GM18951 (cell line): Measurements from ENCODE around the gene NELFA.

Experiments used
- POLR2A ChIP-seq: IDR thresholded peaks from 4 replicates; pipeline ENCODE4 v1.6.1; 2011; ENCODE audit warnings: mild to moderate bottlenecking; ENCODE audit not compliant: insufficient read length, insufficient read depth; ENCODE audit errors: extremely low read depth
- in situ Hi-C: fragments of 300-500 bp; cut with MboI; formaldehyde crosslinking; loops from one replicate; pipeline ENCODE4 v1.12.0; 2022; ENCODE audit warnings: low sequenced_read_pairs, mixed read lengths, inconsistent platforms; ENCODE audit not compliant: unreplicated experiment

The NELFA gene

DNA sequence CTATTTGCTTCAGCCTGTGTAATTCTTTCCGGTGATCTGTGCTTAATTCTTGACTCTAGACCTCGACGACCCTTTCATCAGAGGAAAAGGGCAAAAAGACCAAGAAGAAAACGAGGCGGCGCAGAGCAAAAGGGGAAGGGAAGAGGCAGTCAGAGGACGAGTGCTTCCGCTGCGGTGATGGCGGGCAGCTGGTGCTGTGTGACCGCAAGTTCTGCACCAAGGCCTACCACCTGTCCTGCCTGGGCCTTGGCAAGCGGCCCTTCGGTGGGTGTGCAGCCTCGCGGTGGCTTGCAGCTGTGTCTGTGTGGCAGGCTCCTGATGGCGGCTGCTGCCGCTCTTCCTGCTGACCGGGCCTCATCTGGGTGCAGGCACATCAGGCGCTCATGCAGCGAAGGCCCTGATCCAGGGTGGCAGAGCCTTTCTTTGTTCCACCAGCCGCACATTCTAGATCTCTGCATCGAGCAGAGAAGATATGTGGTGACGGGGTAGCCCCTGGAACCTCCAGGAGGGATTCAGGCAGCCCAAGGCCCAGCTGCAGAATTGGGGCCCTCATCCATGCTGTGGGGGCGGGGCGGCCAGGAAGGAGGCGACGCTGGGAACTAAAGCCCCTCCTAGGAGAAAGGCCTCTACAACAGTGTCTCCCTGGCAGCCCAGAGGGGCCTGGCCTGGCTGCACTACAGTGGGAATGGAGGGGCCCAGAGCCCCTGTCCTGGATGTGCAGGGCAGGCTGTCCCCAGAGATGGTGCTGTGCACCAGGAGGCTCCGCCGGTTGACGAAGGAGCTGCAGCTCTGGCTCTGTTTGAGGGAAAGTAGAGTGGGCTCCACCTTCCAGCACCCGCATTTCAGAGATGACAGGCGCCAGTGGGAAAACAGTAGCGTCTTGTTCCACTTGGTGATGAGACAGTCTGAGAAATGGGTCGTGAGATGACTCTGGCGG is 32.1 kb downstream of the NELFA start:
- no peak for TF ChIP-seq POLR2A
- in situ Hi-C loops = no loop called here

DNA sequence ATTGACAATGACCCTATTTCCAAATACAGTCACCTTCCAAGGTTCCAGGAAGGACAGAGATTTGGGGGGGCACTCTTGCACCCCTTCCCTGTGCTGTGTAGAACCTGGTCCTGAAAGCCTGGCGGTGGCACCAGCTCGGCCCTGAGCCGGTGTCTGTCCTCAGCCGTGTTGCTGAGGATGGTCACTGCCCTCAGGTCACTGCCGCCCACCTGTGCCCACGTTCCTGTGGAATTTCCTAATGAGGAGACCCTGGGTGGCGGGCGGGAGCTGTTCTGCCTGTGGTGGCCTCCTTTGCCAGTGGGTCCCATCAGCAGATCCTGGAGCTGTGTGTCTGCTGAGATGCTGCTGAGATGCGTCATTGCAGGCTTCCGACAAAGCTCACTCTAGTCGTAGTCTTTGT is 32.9 kb downstream of the NELFA start:
- in situ Hi-C loops = no loop called here
- no peak for TF ChIP-seq POLR2A

DNA sequence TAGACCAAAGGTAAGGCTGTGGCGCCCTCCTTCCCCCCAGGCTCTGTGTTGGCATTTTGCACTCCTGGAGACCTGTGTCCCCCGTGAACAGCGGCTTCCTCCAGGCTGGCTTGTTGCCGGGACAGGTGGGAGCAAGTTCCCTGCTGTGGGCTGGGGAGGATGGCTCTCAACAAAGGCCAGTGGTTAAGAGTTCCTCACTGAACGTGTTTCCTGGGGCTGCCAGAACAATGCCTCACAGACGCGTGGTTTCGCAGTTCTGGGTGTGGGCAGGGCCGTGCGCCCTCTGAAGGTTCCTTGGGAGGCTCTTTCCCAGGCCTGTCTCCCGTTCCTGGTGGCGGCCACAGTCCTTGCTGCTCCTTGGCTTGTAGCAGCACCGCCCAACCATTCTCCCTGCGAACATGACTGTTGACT is 33.4 kb downstream of the NELFA start:
- in situ Hi-C loops = no loop called here
- TF ChIP-seq POLR2A = no peak

DNA sequence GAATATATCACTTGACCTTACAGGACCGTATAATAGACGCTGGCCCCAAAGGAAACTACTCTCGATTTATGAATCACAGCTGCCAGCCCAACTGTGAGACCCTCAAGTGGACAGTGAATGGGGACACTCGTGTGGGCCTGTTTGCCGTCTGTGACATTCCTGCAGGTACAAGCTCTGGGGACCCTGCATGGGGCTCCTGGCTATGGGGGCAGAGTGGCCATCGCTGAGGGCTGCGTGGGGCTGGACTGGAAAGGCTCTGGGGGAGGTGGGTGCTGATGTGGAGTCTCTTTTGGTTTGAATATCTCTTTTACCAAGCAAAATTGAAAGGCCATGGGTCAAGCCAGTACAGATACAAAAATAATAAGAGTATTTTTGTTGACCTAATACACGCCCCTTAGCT is 33.9 kb downstream of the NELFA start:
- in situ Hi-C loops = no loop called here
- no peak for TF ChIP-seq POLR2A

DNA sequence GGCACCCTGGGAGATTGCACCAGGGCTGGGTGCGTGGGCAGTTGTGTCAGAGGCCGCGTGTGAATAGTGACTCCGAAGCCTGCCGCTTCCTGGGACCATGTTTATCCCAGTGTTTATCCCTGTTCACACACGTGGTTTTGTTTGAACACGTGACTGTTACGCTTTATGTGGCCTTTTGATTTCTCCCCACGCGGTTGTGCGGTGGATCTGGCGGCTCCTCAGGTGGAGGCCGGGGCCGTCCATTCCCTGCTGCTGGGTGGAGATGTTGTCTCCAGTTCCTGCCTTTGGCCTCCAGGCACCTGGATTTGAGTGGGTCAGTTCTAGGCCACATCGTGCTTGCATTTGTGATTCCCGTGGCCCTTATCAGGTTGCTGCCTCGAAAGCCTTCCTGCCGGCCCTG is 35.1 kb downstream of the NELFA start:
- no peak for TF ChIP-seq POLR2A

DNA sequence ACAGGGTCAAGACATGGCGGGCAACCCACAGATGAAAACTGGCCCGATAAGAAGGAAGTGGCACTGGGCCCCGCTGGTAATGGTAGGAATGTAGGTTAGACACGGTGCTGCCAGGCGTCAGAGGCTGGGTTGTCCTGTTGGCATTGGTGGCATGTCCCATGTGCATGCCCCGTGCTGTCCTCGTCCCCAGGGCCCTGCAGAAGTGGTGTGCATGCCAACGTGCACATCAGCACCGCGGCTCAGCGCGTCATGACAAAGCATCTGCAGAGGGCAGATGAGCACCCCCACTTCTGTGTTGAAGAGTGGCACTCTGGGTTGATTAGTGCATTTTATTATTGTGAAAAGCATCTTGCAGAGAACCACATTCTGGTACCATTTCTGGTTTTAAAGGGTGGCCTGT is 35.6 kb downstream of the NELFA start:
- no peak for TF ChIP-seq POLR2A
- in situ Hi-C loops = no loop called here

More for the DNA sequence above, 35.1 kb downstream of the NELFA start:
- in situ Hi-C loops = no loop called here

DNA sequence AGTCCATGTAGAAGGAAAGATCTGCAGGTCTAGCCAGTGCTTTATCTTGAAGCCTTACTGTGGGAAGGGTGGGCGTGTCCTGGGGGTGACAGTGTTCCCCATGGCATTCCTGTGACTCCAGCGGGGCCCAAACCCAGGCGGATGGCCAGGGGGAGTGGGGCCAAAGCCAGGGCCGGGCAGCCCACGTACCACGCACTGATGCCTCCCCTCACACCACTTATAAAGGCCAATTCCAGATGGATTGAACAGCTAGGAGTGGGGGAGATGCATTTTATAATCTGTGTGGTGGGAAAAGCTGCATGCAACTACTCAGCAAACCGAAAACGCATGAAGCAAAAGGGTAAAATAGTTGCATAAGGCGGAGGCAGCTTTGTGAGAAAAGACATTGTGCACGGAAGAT is 36.4 kb downstream of the NELFA start:
- in situ Hi-C loops = no loop called here
- TF ChIP-seq POLR2A = no peak

DNA sequence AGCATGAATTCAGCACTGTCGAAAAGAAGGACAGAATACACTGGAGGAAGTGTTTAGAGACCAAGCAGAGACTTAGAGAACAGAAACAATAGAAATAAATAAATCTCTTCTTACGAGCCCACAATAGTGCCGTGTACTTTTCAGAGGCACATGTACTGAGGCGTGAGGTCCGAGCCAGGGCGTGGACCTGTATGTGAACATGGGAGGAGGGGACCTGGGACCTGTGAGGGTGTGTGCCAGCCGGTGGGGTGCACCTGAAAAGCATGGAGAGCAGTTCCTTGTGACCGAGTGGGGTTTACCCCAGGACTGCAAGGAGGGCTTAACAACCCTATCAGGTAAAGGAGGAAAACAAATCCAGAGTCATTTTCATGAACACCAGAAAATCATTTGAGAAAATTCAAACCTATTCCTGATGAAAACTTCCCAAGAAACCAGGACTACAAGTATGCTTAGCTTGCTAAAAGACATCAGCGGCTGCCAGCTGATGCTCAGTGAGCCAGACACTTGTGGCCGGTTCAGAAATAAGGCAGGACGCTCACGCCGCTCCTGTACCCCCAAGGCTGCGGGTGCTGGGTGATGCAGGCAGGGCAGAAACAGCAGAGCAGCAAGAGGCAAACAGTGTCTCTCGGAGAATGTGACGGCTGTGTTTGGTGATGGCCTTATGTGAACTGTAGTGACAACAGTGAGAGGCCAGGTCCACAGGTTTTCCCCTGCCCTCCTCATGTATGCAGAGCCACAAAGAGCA is 37.1 kb downstream of the NELFA start:
- in situ Hi-C loops = no loop called here
- peak; percentile 11 for TF ChIP-seq POLR2A

DNA sequence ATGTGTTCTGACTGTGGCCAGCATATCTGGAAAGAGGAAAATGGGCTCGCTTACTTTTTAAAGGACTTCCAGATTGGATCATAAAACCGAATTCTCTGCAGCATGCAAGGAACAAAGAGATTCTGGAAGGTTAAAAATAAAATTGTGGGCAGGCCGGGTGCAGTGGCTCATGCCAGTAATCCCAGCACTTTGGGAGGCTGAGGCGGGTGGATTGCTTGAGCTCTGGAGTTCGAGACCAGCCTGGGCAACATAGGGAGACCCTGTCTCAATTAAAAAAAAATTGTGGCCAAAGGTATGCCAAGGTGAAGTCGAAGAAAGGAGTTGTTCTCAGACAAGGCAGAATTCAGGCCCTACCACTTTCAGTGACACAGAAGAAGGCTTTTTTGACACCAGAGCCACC is 37.8 kb downstream of the NELFA start:
- in situ Hi-C loops = no loop called here
- TF ChIP-seq POLR2A = no peak

DNA sequence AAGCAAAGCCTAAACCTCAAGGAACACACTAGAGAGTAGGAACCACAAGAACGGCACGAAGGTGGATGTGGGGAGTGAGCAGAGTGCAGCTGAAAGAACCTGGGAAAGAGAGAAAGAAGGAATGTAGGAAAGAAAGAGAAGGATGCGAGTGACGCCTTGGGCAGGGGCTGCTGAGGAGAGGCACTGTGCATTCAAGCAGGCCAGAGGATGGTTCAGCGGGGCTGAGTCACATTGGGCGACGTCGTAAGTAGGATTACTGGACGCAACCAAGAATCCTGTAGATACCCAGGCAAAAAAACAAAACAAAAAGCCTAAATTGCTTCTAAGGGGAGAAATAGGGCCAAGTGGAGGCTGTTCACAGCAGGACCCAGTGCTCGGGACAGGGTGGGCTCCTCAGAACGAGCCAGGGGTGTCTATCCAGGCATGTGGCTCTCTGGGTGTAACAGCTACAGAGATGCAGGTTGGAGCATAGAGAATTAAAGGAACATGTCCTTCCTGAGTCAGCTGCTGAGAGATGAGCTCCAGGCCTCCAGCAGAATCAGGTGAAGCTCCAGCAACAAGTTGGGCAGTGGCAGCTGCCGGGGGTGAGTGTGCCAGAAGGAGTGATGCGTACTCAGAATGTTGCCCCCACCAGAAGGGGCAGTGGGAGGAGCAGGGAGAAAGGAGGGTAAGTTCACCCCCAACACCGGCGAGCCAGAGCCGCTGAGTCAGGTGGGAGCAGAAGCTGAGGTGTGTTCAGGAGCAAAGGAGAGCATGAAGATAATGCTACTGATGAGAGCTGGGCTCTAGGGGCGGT is 38.6 kb downstream of the NELFA start:
- TF ChIP-seq POLR2A = no peak
- in situ Hi-C loops = no loop called here

DNA sequence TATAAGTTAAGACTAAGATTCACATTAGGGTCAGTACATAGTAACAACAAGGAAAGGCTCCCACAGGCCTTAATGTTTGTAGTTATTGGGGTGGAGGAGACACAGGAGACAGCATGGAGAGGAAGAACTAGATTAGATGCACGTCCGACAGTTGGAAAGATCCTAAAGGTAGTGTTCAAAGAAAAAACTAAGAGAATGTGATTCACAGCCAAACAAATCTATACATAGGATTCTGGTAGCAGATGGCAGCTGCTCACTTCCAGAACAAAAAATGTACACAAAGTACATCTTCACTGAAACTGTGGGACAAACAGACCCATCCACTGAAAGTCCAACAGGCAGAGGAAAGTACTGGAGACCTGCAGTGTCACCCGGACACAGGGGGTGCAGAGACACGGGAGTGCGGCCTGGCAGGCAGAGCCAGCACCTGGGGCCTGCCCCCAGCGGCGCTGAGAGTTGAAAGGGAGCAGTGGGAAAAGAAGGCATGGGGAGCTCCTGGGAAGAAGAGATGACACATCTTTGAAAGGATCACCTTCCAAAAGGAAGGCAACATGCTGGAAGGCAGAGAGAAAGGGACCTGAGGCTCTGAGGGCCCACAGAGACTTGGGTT is 40.0 kb downstream of the NELFA start:
- TF ChIP-seq POLR2A = no peak
- in situ Hi-C loops = no loop called here

DNA sequence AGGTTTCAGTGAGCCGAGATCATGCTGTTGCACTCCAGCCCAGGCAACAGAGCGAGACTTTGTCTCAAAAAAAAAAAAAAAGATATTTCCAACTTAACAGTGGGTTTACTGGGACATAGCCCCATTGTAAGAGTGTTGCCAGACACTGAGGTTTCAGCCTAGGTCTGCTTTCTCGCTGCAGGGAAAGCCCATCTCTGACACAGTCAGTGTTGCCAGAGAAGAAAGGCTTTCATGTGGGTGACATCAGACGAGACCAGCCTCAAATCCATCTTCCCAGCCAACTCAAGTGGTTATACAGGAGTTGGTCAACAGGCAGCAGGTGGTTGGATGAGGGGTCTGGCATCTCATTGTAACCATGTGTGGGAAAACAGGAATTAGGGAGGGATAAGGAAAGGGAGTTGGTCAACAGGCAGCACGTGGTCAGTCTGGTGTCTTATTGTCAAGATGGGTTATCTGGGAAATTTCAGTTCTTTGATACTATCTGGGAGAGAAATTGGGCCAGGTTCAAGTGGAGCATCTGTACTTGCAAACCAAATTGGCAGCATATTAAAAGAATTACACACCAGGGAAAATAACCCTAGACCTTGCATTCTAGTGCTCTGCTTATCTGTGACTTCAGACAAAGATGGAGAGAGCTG is 41.1 kb downstream of the NELFA start:
- in situ Hi-C loops = no loop called here
- TF ChIP-seq POLR2A = no peak

DNA sequence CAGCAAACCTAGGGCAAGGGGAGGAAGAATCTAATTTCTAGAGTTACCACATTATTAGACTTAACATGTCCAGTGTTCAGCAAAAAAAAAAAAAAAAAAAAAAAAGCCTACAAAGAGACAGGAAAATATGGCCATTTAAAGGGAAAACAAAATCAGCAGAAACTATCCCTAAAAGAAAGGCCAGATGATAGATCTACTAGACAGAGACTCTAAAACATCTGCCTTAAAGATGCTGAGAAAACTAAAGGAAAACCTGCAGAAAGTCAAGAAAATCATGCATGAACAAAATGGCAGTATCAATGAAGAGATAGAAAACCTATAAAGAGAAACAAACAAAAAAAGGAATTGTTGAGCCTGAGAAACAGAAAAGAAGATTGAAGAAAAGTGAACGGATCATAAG is 43.8 kb downstream of the NELFA start:
- no peak for TF ChIP-seq POLR2A
- in situ Hi-C loops = no loop called here

DNA sequence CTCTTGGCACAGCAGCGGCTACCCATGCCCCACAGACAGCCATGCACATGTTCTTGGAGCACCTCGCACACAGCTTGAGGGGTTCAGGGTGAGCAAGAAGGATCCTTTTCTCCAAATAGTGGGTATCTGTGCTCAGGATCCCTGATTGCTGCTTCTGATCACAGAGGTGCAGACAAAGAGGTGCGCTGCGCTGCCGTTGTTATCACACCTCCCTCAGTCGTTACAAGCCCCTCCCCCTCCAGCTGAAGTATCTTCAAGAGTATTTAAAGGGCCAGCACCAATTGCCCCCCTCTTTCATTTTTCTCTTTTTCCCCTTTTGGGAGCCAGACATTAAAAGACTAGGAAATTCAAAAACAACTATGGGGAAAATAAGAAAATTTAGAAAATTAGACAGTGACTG is 44.3 kb downstream of the NELFA start:
- TF ChIP-seq POLR2A = no peak
- in situ Hi-C loops = no loop called here
